Esophagus squamous epithelium (tissue), 4 donors: ENCODE measurements around the gene TMEM81.

Experiments
- POLR2A ChIP-seq, 4 donors: fragments of 450-650 bp; IDR thresholded peaks; one replicate each; pipeline ENCODE4 v1.6.1; 2017; ENCODE audit warnings: antibody characterized with exemption in 4 of 4, mild to moderate bottlenecking in 4 of 4, moderate library complexity in 3 of 4
- TF ChIP-seq, protein P1 (sequence below), 6 experiments: fragments of 450-650 bp in 4 of 6; fragments of 200-600 bp in 2 of 6; sonication (generic) in 2 of 6; IDR thresholded peaks; one replicate each; pipeline ENCODE4 v1.5.1; 2016 to 2019; ENCODE audit warnings: antibody characterized with exemption in 6 of 6, mild to moderate bottlenecking in 4 of 6, moderate library complexity in 4 of 6

DNA sequence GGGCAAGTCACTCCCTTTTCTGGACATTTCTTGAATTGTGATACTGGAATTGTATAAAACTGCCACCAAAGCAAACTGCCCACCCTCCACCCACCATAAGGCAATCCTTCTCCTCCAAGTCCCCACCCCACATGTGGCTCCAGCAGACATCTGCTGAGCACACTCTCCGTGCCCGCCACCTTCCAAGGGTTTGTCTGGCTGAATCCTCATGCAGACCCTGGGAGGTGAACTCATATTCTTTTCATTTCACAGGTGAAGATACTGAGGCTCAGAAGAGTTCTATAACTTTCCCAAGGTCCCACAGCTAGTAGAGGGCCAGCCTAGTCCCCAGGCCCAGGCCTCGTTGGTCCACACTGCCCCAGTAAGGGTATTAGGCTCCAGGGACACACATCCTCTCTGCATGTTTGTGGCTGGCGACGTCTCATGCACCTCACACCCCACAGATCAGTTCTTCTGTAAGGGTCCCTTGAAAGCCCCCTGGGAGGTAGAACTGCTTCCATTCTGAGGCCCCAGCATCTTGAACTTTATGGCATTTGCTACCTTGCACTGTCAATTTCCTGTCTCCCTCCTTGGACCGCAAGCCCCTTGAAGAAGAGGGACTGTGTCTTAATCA, 27.2 kb downstream of the TMEM81 start:
- TF ChIP-seq, protein P1, sequence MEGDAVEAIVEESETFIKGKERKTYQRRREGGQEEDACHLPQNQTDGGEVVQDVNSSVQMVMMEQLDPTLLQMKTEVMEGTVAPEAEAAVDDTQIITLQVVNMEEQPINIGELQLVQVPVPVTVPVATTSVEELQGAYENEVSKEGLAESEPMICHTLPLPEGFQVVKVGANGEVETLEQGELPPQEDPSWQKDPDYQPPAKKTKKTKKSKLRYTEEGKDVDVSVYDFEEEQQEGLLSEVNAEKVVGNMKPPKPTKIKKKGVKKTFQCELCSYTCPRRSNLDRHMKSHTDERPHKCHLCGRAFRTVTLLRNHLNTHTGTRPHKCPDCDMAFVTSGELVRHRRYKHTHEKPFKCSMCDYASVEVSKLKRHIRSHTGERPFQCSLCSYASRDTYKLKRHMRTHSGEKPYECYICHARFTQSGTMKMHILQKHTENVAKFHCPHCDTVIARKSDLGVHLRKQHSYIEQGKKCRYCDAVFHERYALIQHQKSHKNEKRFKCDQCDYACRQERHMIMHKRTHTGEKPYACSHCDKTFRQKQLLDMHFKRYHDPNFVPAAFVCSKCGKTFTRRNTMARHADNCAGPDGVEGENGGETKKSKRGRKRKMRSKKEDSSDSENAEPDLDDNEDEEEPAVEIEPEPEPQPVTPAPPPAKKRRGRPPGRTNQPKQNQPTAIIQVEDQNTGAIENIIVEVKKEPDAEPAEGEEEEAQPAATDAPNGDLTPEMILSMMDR (IDR thresholded peaks at IDR 0.05): no peak
- TF ChIP-seq POLR2A (IDR thresholded peaks at IDR 0.05): no peak
